ENCODE data around the gene SLC2A1.
"Not testable (repeated sequence)": the region's sequence is repeated elsewhere in the genome, so short reads cannot be mapped to it uniquely, and the experiment has no call there.

The SLC2A1 gene

DNA sequence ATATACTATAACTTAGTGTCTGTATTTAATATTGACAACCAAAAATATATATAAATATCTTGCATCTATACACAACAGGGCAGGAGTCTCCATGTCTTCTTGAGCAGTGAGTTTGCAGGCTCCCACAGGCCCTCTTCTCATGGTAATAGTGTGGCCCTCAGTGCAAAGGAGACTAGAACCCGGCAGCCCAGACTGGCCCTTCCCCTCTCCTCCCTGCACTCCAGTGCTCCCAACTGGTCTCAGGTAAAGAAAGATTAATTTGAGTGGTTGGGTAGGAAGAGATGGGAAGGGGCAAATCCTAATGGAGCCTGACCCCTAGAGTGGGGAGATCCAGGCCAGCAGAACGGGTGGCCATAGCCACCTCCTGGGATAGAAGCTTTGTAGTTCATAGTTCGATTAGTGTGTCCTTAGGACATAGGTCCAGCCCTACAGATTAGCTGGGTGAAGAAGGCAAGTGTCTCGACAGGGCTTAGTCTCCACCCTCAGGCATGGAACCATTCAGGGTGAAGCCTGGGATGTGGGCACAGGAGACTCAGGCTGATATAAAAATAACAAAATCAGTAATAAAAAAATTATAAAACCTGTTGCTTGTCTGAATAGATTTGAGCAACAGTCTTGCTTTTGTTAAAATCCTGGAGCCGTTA lies 32.3 kb downstream of the SLC2A1 start:
- no peak for TF ChIP-seq CTCF (IDR thresholded peaks at IDR 0.05; ENCODE audit: low read depth, low read length)
- no peak for DNase-seq (ENCODE audit: extremely low read depth, low read depth)

- TF ChIP-seq CTCF (IDR thresholded peaks at IDR 0.05; ENCODE audit: low read depth, low read length) = no peak
- DNase-seq (ENCODE audit: extremely low read depth, low read depth) = no peak
Observed at GRCh38 chr1:42924851-42925760, 33.6 kb downstream of the SLC2A1 start.

DNA sequence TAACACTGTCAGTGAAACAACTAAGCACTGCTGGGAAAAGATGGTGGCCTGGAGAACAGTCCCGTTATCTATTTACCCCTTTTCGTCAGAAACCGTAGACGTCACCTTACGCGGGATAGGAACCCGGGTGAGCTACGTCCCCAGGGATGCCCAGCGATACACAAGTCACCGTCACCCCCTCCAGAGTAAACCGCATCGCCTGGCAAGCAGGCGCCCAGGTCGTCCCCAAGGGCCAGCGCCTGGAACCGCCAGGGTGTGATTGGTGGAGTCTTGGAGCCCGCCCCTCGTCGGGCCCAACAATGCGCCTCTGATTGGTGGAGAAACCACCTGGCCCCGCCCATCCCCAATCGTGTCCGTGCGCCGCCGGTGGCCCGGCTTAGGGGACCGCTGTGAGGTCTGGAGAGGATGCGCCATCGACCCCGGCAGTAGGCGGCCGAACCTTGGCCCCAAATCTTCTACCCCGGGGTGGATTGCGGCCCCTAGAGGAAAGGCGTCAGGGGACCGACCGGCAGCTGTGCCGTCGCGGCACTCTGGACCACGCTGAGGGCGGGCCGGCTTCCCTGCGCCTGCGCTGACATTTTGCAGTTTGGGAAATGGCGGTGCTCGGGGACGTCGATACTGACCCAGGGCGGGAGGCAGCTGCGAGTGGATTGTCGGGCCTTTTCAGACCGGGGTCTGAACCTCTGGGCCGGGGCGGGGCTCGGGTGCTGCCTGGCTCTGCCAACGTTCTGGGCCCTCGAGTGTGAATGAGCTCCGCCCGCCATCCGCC lies 34.4 kb downstream of the SLC2A1 start:
- TF ChIP-seq CTCF (IDR thresholded peaks at IDR 0.05; ENCODE audit: low read depth, low read length) = no peak
- DNase-seq (ENCODE audit: extremely low read depth, low read depth) = peak; percentile 58

DNA sequence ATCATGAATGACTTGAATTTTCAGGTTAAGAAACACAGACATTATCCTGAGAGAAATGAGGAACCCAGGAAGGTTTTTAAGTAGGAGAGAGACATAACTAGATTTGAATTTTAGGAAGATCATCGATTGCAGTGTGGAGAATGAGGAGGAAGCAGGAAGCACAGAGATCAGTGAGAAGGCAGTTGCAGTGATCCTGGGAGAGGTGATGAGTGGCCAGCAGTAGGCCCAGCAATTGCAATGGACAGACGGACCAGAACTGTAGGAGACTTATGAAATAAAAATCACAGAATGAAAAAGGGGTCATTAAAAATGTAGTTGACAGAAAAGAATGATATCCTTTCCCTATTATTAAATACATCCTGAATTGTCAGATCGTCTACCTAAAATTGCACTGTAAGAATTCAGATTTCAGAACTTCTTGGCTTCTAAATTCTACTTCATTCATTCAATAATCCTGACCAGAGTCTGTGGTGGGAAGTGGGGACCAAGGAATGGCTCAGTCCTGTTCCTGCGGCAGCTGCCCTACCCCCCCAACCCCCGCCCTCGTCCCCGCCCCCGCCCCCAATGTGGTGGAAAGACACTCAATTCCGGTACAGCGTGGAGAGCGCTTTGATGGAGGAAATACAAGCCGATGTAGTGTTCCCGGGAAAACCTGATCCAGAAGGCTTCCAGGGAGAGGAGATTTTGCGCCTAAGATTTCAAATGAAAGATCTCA lies 35.1 kb downstream of the SLC2A1 start:
- no peak for DNase-seq (ENCODE audit: extremely low read depth, low read depth)
- TF ChIP-seq CTCF (IDR thresholded peaks at IDR 0.05; ENCODE audit: low read depth, low read length) = no peak

GRCh38 chr1:42922687-42923366 lies 35.8 kb downstream of the SLC2A1 start:
- TF ChIP-seq CTCF (IDR thresholded peaks at IDR 0.05; ENCODE audit: low read depth, low read length) = peak; percentile 78
- no peak for DNase-seq (ENCODE audit: extremely low read depth, low read depth)

DNA sequence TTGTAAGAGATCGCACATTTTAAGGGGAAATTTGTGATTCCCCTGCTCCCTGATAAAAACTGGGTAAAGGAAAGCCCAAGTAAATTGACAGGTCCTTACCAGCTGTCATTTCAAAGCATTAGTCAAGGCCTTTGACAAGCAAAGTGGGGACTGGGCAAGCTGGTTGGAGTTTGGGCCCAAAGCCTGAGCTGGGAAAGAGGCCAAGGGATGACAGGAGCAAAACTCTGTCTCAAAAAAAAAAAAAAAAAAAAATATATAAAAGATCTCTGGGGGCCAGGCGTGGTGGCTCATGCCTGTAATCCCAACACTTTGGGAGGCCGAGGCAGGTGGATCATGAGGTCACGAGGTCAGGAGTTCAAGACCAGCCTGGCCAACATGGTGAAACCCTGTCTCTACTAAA lies 36.9 kb downstream of the SLC2A1 start:
- DNase-seq (ENCODE audit: extremely low read depth, low read depth) = no peak
- TF ChIP-seq CTCF (IDR thresholded peaks at IDR 0.05; ENCODE audit: low read depth, low read length) = no peak

DNA sequence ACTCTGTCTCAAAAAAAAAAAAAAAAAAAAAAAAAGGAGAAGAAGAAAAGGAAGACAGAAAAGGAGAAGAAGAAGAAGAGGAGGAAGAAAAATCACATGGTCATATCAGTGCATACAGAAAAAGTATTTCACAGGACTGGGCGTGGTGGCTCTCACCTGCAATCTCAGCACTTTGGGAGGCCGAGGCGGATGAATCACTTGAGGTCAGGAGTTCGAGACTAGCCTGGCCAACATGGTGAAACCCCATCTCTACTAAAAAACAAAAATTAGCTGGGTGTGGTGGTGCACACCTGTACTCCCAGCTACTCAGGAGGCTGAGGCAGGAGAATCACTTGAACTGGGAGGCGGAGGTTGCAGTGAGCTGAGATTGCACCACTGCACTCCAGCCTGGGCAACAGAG lies 39.0 kb downstream of the SLC2A1 start:
- not testable (repeated sequence) for DNase-seq (ENCODE audit: extremely low read depth, low read depth)
